Stomach (tissue), 9 donors: Measurements from ENCODE around the gene UST. TPM values are rescaled to one million over a fixed set of nuclear protein-coding genes. Genes with fewer than 3 reads are reported as not detected.
A peak's percentile ranks its signal among the peaks of the same experiment; 100 is the strongest.

Source experiments
- DNase-seq, 2 donors: peaks; one replicate each; pipeline versions ENCODE4 v3.0.0 to v3.0.0-alpha.2; 2013 to 2019
- H3K27ac ChIP-seq, 5 donors: fragments of 200-600 bp in 4 of 5; sonication (generic) in 4 of 5; one replicate each; pipeline ENCODE4 v1.5.1; 2013 to 2019; ENCODE audit warnings: mild to moderate bottlenecking in 1 of 5, moderate library complexity in 1 of 5
- H3K27me3 ChIP-seq, 3 donors: fragments of 200-600 bp; sonication (generic); one replicate each; pipeline ENCODE4 v1.5.1; 2017 to 2019; ENCODE audit warnings: mixed run types in 1 of 3
- H3K36me3 ChIP-seq, 4 donors: fragments of 200-600 bp; sonication (generic); 1 replicate in 3 of 4; 2 replicates in 1 of 4; pipeline ENCODE4 v1.5.1; 2016 to 2019
- H3K4me1 ChIP-seq, 4 donors: fragments of 200-600 bp; sonication (generic); one replicate each; pipeline ENCODE4 v1.5.1; 2016 to 2019
- H3K4me3 ChIP-seq, 4 donors: fragments of 200-600 bp; sonication (generic) in 3 of 4; one replicate each; pipeline ENCODE4 v1.5.1; 2016 to 2019; ENCODE audit warnings: mild to moderate bottlenecking in 1 of 4
- H3K9me3 ChIP-seq, 4 donors: fragments of 200-600 bp; sonication (generic); one replicate each; pipeline ENCODE4 v1.5.1; 2016 to 2019
- EP300 ChIP-seq: sonication (generic); formaldehyde crosslinking; IDR thresholded peaks from one replicate; pipeline ENCODE4 v1.6.1; 2017; ENCODE audit warnings: antibody characterized with exemption
- POLR2A ChIP-seq, 4 donors: fragments of 450-650 bp; IDR thresholded peaks; one replicate each; pipeline ENCODE4 v1.6.1; 2016; ENCODE audit warnings: antibody characterized with exemption in 4 of 4, control low read depth in 2 of 4, mild to moderate bottlenecking in 1 of 4, moderate library complexity in 1 of 4
- POLR2AphosphoS5 ChIP-seq, 3 donors: sonication (generic); formaldehyde crosslinking; IDR thresholded peaks; one replicate each; pipeline ENCODE4 v1.6.1; 2016; ENCODE audit warnings: antibody characterized with exemption in 3 of 3
- WGBS, 5 donors: extraction: QIAGEN DNeasy Blood & Tissue Kit in 3 of 5; methylation state at CpG; one replicate each; pipeline versions ENCODE4 v1.1.5 to v1.1.7; 2013 to 2018; 5-methylcytosine and 5-hydroxymethylcytosine counted together
- intact Hi-C: fragments of 100-400 bp; cut with DNase I; formaldehyde crosslinking; loops from one replicate; pipeline ENCODE4 v1.15.1; 2023; ENCODE audit warnings: low total_unique reads
- polyA plus RNA-seq, 3 donors: library from polyadenylated mRNA; stranded (reverse); fragments of 200-250 nt; gene quantifications; one replicate each; pipeline ENCODE4 v1.2.3, GENCODE V29; 2013
- total RNA-seq, 5 donors: library from RNA; depleted of rRNA; stranded (reverse); fragments of >200 nt; gene quantifications; one replicate each; pipeline versions ENCODE4 v1.1.0 to v1.2.3, GENCODE V29; 2014 to 2016
- TF ChIP-seq, protein P1 (sequence below), 7 experiments: fragments of 450-650 bp in 4 of 7; fragments of 200-600 bp in 3 of 7; sonication (generic) in 3 of 7; IDR thresholded peaks; one replicate each; pipeline ENCODE4 v1.5.1; 2016 to 2019; ENCODE audit warnings: antibody characterized with exemption in 7 of 7, control low read depth in 2 of 7, mild to moderate bottlenecking in 1 of 7
- donor health status: healthy with polysubstance abuse.
- donor health status: Bipolar disorder and iron deficiency.
- donor health status: healthy.

UST gene
- total and polyA plus RNA-seq, 8 donors = 2.2 to 45.8 (median 8.9) TPM

GRCh38 chr6:149079456-149079855, 332.6 kb downstream of the UST start:
- intact Hi-C loops = no loop called here
- H3K27ac ChIP-seq = peak overlapping the region in 2 of 5 donors; percentile 58 to 69
- no peaks in the 10 kb centered on the region for H3K36me3 ChIP-seq

GRCh38 chr6:149079911-149080491, 333.2 kb downstream of the UST start:
- peak overlapping the region in 2 of 5 donors; percentile 58 to 69 for H3K27ac ChIP-seq
- DNase-seq = peak in 1 of 2 donors; percentile 60
- H3K36me3 ChIP-seq = no peaks in the 10 kb centered on the region
- H3K9me3 ChIP-seq = no peaks in the 10 kb centered on the region
- 21 to 47% (median 43%) methylated on average over 6 of the region's 6 CpGs for WGBS, 5 donors
- TF ChIP-seq EP300 (no peak), POLR2AphosphoS5 (IDR thresholded peaks at IDR 0.05) (peak in 1 of 3 donors; percentile 14)
- H3K4me3 ChIP-seq = no peak overlapping the region
- H3K27me3 ChIP-seq = no peaks in the 10 kb centered on the region
- intact Hi-C loops = loop anchor here (5.0 kb wide), 1 partner anchor 347 kb away; no protein-coding TSS in a partner anchor
- peaks cover 0 to 40% (median 21%) of the 10 kb centered on the region in 4 donors for H3K4me1 ChIP-seq

More at GRCh38 chr6:149079456-149079855, 332.6 kb downstream of the UST start:
- Histone ChIP-seq H3K4me3 (no peak overlapping the region), H3K27me3 (no peaks in the 10 kb centered on the region), H3K9me3 (no peaks in the 10 kb centered on the region), H3K4me1 (peaks cover 0 to 40% (median 21%) of the 10 kb centered on the region in 4 donors)
- WGBS, 5 donors = 73 to 83% (median 80%) methylated on average over 2 of the region's 2 CpGs
- DNase-seq = no peak
- TF ChIP-seq POLR2AphosphoS5 (IDR thresholded peaks at IDR 0.05) = no peak
- TF ChIP-seq, protein P1, sequence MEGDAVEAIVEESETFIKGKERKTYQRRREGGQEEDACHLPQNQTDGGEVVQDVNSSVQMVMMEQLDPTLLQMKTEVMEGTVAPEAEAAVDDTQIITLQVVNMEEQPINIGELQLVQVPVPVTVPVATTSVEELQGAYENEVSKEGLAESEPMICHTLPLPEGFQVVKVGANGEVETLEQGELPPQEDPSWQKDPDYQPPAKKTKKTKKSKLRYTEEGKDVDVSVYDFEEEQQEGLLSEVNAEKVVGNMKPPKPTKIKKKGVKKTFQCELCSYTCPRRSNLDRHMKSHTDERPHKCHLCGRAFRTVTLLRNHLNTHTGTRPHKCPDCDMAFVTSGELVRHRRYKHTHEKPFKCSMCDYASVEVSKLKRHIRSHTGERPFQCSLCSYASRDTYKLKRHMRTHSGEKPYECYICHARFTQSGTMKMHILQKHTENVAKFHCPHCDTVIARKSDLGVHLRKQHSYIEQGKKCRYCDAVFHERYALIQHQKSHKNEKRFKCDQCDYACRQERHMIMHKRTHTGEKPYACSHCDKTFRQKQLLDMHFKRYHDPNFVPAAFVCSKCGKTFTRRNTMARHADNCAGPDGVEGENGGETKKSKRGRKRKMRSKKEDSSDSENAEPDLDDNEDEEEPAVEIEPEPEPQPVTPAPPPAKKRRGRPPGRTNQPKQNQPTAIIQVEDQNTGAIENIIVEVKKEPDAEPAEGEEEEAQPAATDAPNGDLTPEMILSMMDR (IDR thresholded peaks at IDR 0.05) = no peak
- TF ChIP-seq EP300 = no peak
- no peak for TF ChIP-seq POLR2A (IDR thresholded peaks at IDR 0.05)

DNA sequence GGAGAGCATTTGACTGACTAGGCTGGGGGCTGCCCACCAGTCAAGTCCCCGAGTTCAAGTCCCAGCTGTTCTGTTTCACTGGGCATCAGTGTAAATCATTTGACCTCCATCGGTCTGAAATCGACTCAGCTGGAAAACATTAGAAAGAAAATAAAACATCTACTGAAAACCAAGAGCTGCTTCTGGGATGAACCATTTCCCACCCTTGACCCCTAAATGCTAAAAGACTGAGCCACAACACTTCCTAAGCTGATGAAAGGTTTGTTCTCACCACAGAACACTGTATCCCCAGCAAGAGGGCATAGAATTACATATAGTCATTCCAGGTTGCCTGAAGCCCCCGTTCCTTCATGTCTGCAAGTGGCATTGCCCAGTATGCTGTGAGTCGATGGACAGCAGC, 333.7 kb downstream of the UST start:
- Histone ChIP-seq H3K4me1 (peaks cover 0 to 40% (median 21%) of the 10 kb centered on the region in 4 donors), H3K27me3 (no peaks in the 10 kb centered on the region), H3K4me3 (no peak overlapping the region), H3K9me3 (no peaks in the 10 kb centered on the region), H3K27ac (peak overlapping the region in 2 of 5 donors; percentile 58 to 69), H3K36me3 (no peaks in the 10 kb centered on the region)
- 74 to 82% (median 79%) methylated on average over 5 of the region's 5 CpGs for WGBS, 5 donors
- intact Hi-C loops = loop anchor here (5.0 kb wide), 1 partner anchor 347 kb away; no protein-coding TSS in a partner anchor
- no peak for DNase-seq
- TF ChIP-seq POLR2A (IDR thresholded peaks at IDR 0.05) (no peak), EP300 (no peak), POLR2AphosphoS5 (IDR thresholded peaks at IDR 0.05) (no peak)
- TF ChIP-seq, protein P1 (IDR thresholded peaks at IDR 0.05) = no peak

- Histone ChIP-seq H3K4me1 (peaks cover 0 to 32% (median 17%) of the 10 kb centered on the region in 4 donors), H3K27me3 (no peaks in the 10 kb centered on the region), H3K4me3 (no peak overlapping the region), H3K36me3 (no peaks in the 10 kb centered on the region), H3K27ac (peak overlapping the region in 1 of 5 donors; percentile 69), H3K9me3 (no peaks in the 10 kb centered on the region)
- no peak for DNase-seq
- 92 to 97% (median 95%) methylated on average over 1 of the region's 1 CpG for WGBS, 5 donors
- TF ChIP-seq POLR2AphosphoS5 (IDR thresholded peaks at IDR 0.05) = no peak
- intact Hi-C loops = loop anchor here (5.0 kb wide), 1 partner anchor 346 kb away; no protein-coding TSS in a partner anchor
These were observed 334.5 kb downstream of the UST start for GRCh38 chr6:149081281-149081680.

GRCh38 chr6:149082320-149082719, 335.5 kb downstream of the UST start:
- intact Hi-C loops = loop anchor here (5.0 kb wide), 1 partner anchor 345 kb away; no protein-coding TSS in a partner anchor
- TF ChIP-seq, protein P1 (IDR thresholded peaks at IDR 0.05) = peak in 5 of 7 experiments; percentile 73 to 82 (median 78)
- no peak for TF ChIP-seq EP300
- no peaks in the 10 kb centered on the region for H3K27me3 ChIP-seq
- H3K36me3 ChIP-seq = no peaks in the 10 kb centered on the region
- peaks cover 0 to 32% (median 17%) of the 10 kb centered on the region in 4 donors for H3K4me1 ChIP-seq
- no peaks in the 10 kb centered on the region for H3K9me3 ChIP-seq
- H3K27ac ChIP-seq = no peak overlapping the region
- WGBS, 5 donors = 28 to 34% (median 29%) methylated on average over 6 of the region's 6 CpGs
- peak; percentile 86 to 93 for DNase-seq
- no peak overlapping the region for H3K4me3 ChIP-seq
